Measurements from ENCODE around the gene ENTPD1. TPM values are rescaled to one million over a fixed set of nuclear protein-coding genes. Genes with fewer than 3 reads are reported as not detected.

ENTPD1 gene
- total RNA-seq, 1 donor from 2014 or later, result 1.5 TPM

- TF ChIP-seq, protein P1, sequence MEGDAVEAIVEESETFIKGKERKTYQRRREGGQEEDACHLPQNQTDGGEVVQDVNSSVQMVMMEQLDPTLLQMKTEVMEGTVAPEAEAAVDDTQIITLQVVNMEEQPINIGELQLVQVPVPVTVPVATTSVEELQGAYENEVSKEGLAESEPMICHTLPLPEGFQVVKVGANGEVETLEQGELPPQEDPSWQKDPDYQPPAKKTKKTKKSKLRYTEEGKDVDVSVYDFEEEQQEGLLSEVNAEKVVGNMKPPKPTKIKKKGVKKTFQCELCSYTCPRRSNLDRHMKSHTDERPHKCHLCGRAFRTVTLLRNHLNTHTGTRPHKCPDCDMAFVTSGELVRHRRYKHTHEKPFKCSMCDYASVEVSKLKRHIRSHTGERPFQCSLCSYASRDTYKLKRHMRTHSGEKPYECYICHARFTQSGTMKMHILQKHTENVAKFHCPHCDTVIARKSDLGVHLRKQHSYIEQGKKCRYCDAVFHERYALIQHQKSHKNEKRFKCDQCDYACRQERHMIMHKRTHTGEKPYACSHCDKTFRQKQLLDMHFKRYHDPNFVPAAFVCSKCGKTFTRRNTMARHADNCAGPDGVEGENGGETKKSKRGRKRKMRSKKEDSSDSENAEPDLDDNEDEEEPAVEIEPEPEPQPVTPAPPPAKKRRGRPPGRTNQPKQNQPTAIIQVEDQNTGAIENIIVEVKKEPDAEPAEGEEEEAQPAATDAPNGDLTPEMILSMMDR (IDR thresholded peaks at IDR 0.05), result no peak
- Mint-ChIP-seq H3K27ac (ENCODE audit: unreplicated experiment) (no peak overlapping the region), H3K4me1 (ENCODE audit: unreplicated experiment) (peaks cover 17% of the 10 kb centered on the region), H3K27me3 (ENCODE audit: unreplicated experiment) (no peaks in the 10 kb centered on the region), H3K9me3 (ENCODE audit: unreplicated experiment) (no peaks in the 10 kb centered on the region), H3K4me3 (ENCODE audit: unreplicated experiment) (no peak overlapping the region), H3K36me3 (ENCODE audit: unreplicated experiment) (no peaks in the 10 kb centered on the region)
- no peak for DNase-seq (ENCODE audit: extremely low spot score, unreplicated experiment)
Observed at GRCh38 chr10:95783741-95784140, 27.8 kb downstream of the ENTPD1 start.

DNA sequence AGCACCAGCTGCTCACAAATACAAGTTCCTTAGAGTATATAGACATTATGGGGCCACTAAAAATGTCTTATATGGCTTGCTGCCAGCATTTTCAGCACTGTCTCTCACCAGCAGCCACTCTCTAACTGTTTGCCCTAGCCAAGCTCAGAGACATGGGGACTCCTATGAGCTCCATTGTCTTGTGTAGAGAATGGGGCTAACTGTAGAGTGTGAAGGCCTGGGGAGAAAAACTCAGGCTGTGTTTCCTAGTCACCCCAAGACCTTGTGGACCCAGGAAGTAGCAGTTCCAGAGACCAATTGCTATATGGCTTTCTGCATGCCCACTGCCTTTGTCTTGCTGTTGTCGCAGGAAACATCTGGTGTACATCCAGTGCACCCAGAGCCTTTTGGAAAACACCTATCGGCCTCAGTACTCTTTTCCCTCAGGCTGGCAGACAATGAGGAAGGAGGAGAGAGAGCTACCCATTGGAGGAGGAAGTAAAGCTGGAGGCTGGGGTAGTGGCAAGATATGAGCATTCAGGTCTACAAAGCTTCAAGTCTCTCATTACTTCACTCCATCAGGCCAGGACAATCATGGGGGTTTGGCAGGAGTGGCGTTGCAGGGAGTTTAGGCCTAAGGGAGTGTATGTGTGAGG lies 28.4 kb downstream of the ENTPD1 start:
- no peaks in the 10 kb centered on the region for H3K27me3 Mint-ChIP-seq (ENCODE audit: unreplicated experiment)
- no peaks in the 10 kb centered on the region for H3K36me3 Mint-ChIP-seq (ENCODE audit: unreplicated experiment)
- H3K4me3 Mint-ChIP-seq (ENCODE audit: unreplicated experiment), result no peak overlapping the region
- TF ChIP-seq, protein P1 (IDR thresholded peaks at IDR 0.05), result no peak
- no peak overlapping the region for H3K27ac Mint-ChIP-seq (ENCODE audit: unreplicated experiment)
- H3K9me3 Mint-ChIP-seq (ENCODE audit: unreplicated experiment), result no peaks in the 10 kb centered on the region
- DNase-seq (ENCODE audit: extremely low spot score, unreplicated experiment), result no peak
- H3K4me1 Mint-ChIP-seq (ENCODE audit: unreplicated experiment), result peaks cover 23% of the 10 kb centered on the region

- H3K27ac Mint-ChIP-seq (ENCODE audit: unreplicated experiment), result no peak overlapping the region
- no peaks in the 10 kb centered on the region for H3K9me3 Mint-ChIP-seq (ENCODE audit: unreplicated experiment)
- no peak overlapping the region for H3K4me3 Mint-ChIP-seq (ENCODE audit: unreplicated experiment)
- no peak for DNase-seq (ENCODE audit: extremely low spot score, unreplicated experiment)
- H3K36me3 Mint-ChIP-seq (ENCODE audit: unreplicated experiment), result no peaks in the 10 kb centered on the region
- TF ChIP-seq, protein P1 (IDR thresholded peaks at IDR 0.05), result no peak
- no peaks in the 10 kb centered on the region for H3K27me3 Mint-ChIP-seq (ENCODE audit: unreplicated experiment)
- peaks cover 29% of the 10 kb centered on the region for H3K4me1 Mint-ChIP-seq (ENCODE audit: unreplicated experiment)
Observed at GRCh38 chr10:95785317-95785716, 29.4 kb downstream of the ENTPD1 start.

- TF ChIP-seq, protein P1 (IDR thresholded peaks at IDR 0.05), result no peak
- Mint-ChIP-seq H3K4me1 (ENCODE audit: unreplicated experiment) (peaks cover 29% of the 10 kb centered on the region), H3K27me3 (ENCODE audit: unreplicated experiment) (no peaks in the 10 kb centered on the region), H3K9me3 (ENCODE audit: unreplicated experiment) (no peaks in the 10 kb centered on the region), H3K4me3 (ENCODE audit: unreplicated experiment) (no peak overlapping the region), H3K27ac (ENCODE audit: unreplicated experiment) (no peak overlapping the region), H3K36me3 (ENCODE audit: unreplicated experiment) (no peaks in the 10 kb centered on the region)
- DNase-seq (ENCODE audit: extremely low spot score, unreplicated experiment), result no peak
Observed at GRCh38 chr10:95785942-95786669, 30.1 kb downstream of the ENTPD1 start.

DNA sequence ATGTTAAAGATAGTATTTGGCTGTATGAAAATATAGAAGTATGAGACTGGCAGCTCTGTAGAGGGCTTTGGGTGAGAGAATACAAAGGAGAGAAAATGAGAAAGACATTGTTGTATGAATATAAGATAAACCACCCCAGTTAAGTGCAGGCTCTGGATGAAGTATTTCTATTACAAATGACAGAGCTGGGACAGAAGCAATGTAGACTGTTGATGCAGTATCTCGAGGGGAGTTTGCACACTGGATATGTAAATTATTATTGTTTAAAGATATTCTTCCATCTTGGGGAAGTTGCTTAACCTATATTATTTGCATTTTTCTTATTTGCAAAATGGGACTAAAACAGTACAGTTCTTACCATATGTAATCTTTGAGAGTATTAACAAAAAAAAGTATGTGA lies 31.5 kb downstream of the ENTPD1 start:
- no peaks in the 10 kb centered on the region for H3K27me3 Mint-ChIP-seq (ENCODE audit: unreplicated experiment)

More for the DNA sequence above, 31.5 kb downstream of the ENTPD1 start:
- Mint-ChIP-seq H3K36me3 (ENCODE audit: unreplicated experiment) (no peaks in the 10 kb centered on the region), H3K4me1 (ENCODE audit: unreplicated experiment) (peaks cover 34% of the 10 kb centered on the region), H3K27ac (ENCODE audit: unreplicated experiment) (peak overlapping the region; percentile 94), H3K9me3 (ENCODE audit: unreplicated experiment) (no peaks in the 10 kb centered on the region), H3K4me3 (ENCODE audit: unreplicated experiment) (no peak overlapping the region)
- no peak for DNase-seq (ENCODE audit: extremely low spot score, unreplicated experiment)
- TF ChIP-seq, protein P1 (IDR thresholded peaks at IDR 0.05), result no peak

Data from osteocyte (in vitro differentiated cells).